Right lobe of liver (tissue), 6 donors: ENCODE data around the gene TWNK. TPM values are rescaled to one million over a fixed set of nuclear protein-coding genes. Genes with fewer than 3 reads are reported as not detected.
"Not testable (repeated sequence)": the region's sequence is repeated elsewhere in the genome, so short reads cannot be mapped to it uniquely, and the experiment has no call there.

Source experiments
- ATAC-seq, 4 donors: fragments of 200-7000 bp; cut with Tn5 transposase; one replicate each; pipeline ENCODE4 v1.9.1; 2020; ENCODE audit warnings: mild to moderate bottlenecking in 4 of 4, moderate library complexity in 4 of 4
- DNase-seq, 3 donors: peaks; one replicate each; pipeline ENCODE4 v3.0.0-alpha.2; 2020
- H3K27ac ChIP-seq, 3 donors: fragments of 200-600 bp; one replicate each; pipeline ENCODE4 v1.8.0; 2022
- H3K27me3 ChIP-seq, 2 donors: fragments of 200-600 bp; one replicate each; pipeline ENCODE4 v1.8.0; 2022
- H3K36me3 ChIP-seq, 4 donors: fragments of 200-600 bp; sonication (generic) in 1 of 4; one replicate each; pipeline versions ENCODE4 v1.5.1 to v1.8.0; 2017 to 2022; ENCODE audit warnings: control low read depth in 1 of 4
- H3K4me1 ChIP-seq, 4 donors: fragments of 200-600 bp; sonication (generic) in 1 of 4; one replicate each; pipeline versions ENCODE4 v1.5.1 to v1.8.0; 2017 to 2022; ENCODE audit warnings: control low read depth in 1 of 4
- H3K4me3 ChIP-seq, 3 donors: fragments of 200-600 bp; one replicate each; pipeline ENCODE4 v1.8.0; 2022
- H3K9me3 ChIP-seq, 4 donors: fragments of 200-600 bp; sonication (generic) in 1 of 4; one replicate each; pipeline versions ENCODE4 v1.5.1 to v1.8.0; 2017 to 2022; ENCODE audit warnings: control low read depth in 1 of 4
- POLR2A ChIP-seq: fragments of 450-650 bp; IDR thresholded peaks from one replicate; pipeline ENCODE4 v1.6.1; 2017; ENCODE audit warnings: antibody characterized with exemption, mild to moderate bottlenecking
- WGBS: methylation state at CpG from one replicate; pipeline ENCODE4 v1.1.6; 2018; ENCODE audit warnings: low coverage, low lambda C conversion rate; ENCODE audit not compliant: insufficient coverage; ENCODE audit errors: missing lambda C conversion rate; 5-methylcytosine and 5-hydroxymethylcytosine counted together
- intact Hi-C, 2 donors: fragments of 100-400 bp; cut with DNase I; formaldehyde crosslinking; loops; one replicate each; pipeline versions ENCODE4 v1.11.2 to v1.14.1; 2022
- total RNA-seq, 6 experiments: library from RNA; depleted of rRNA in 2 of 6; stranded (reverse); fragments of >200 nt in 2 of 6; fragmentation: NEBNext Ultra II Directional in 3 of 6; extraction: Animal tissue kit (Norgen Biotek cat#: 25700) in 3 of 6; gene quantifications; one replicate each; pipeline versions ENCODE4 v1.1.0 to v1.2.4, GENCODE V29; 2016 to 2023
- TF ChIP-seq, protein P1 (sequence below), 4 donors: fragments of 200-600 bp in 3 of 4; fragments of 450-650 bp in 1 of 4; IDR thresholded peaks; one replicate each; pipeline versions ENCODE4 v1.5.1 to v1.8.0; 2016 to 2022; ENCODE audit warnings: antibody characterized with exemption in 4 of 4, mild to moderate bottlenecking in 2 of 4
- donor health status: DM: no; HTN: yes; CAD: no.
- donor health status: DM: no; HTN: no; CAD: no.
- donor health status: DM: no; HTN: no; CAD: no.
- donor health status: DM: no; HTN: yes; CAD: no.
- donor health status: DM: no; HTN: yes; CAD: no.

TWNK gene
- total RNA-seq, 6 experiments from 2014 or later = 2.9 to 8.4 (median 4.6) TPM

GRCh38 chr10:101033276-101033675 is 45.9 kb downstream of the TWNK start:
- H3K27ac ChIP-seq = peak overlapping the region in 2 of 3 donors; percentile 81 to 90
- ATAC-seq (no peak), DNase-seq (no peak)
- 92% methylated on average over 2 of the region's 3 CpGs for WGBS
- TF ChIP-seq, protein P1, sequence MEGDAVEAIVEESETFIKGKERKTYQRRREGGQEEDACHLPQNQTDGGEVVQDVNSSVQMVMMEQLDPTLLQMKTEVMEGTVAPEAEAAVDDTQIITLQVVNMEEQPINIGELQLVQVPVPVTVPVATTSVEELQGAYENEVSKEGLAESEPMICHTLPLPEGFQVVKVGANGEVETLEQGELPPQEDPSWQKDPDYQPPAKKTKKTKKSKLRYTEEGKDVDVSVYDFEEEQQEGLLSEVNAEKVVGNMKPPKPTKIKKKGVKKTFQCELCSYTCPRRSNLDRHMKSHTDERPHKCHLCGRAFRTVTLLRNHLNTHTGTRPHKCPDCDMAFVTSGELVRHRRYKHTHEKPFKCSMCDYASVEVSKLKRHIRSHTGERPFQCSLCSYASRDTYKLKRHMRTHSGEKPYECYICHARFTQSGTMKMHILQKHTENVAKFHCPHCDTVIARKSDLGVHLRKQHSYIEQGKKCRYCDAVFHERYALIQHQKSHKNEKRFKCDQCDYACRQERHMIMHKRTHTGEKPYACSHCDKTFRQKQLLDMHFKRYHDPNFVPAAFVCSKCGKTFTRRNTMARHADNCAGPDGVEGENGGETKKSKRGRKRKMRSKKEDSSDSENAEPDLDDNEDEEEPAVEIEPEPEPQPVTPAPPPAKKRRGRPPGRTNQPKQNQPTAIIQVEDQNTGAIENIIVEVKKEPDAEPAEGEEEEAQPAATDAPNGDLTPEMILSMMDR (IDR thresholded peaks at IDR 0.05) = no peak
- TF ChIP-seq POLR2A = no peak
- H3K27me3 ChIP-seq = no peaks in the 10 kb centered on the region
- H3K4me1 ChIP-seq = peaks cover 0 to 12% (median 0%) of the 10 kb centered on the region in 4 donors
- no peak overlapping the region for H3K4me3 ChIP-seq
- H3K36me3 ChIP-seq = peaks cover 0 to 5% (median 1%) of the 10 kb centered on the region in 4 donors
- H3K9me3 ChIP-seq = no peaks in the 10 kb centered on the region
- intact Hi-C loops = no loop called here

DNA sequence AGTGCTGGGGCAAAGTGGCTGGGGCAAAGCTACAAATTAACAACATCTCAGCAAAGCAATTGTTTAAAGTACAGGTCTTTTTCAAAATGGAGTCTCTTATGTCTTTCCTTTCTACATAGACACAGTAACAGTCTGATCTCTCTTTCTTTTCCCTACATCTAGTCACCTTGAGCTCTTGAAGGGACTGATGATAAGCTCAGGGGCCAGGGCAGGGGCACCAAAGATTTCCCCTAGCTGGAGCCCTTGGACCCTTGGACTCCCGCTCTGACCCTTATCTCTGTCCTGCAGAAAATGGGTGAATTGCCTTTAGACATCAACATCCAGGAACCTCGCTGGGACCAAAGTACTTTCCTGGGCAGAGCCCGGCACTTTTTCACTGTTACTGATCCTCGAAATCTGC is 47.1 kb downstream of the TWNK start:
- ATAC-seq, DNase-seq, intact Hi-C loops, H3K4me3 ChIP-seq, H3K36me3 ChIP-seq, H3K9me3 ChIP-seq, H3K27me3 ChIP-seq, H3K27ac ChIP-seq: not testable (repeated sequence)
- H3K4me1 ChIP-seq = peaks cover 0 to 12% (median 0%) of the 10 kb centered on the region in 4 donors
- WGBS = 87% methylated on average over 3 of the region's 4 CpGs

DNA sequence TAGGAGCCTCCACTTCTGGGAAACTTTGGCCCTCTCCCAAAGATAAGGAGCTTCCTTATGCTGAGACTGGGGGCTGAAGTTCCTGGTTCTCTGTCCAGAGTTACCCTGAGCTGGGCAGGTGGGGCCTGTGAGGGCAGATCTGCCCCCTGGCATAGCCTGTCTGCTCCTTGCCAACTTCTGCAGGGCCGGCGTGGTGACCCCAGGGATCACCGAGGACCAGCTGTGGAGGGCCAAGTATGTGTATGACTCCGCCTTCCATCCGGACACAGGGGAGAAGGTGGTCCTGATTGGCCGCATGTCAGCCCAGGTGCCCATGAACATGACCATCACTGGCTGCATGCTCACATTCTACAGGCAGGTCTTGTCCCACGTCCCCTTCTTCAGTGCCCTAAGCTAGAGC is 48.0 kb downstream of the TWNK start:
- Histone ChIP-seq H3K27me3 (no peaks in the 10 kb centered on the region), H3K4me1 (peaks cover 0 to 12% (median 0%) of the 10 kb centered on the region in 4 donors), H3K9me3 (no peaks in the 10 kb centered on the region), H3K36me3 (peaks cover 0 to 5% (median 1%) of the 10 kb centered on the region in 4 donors), H3K27ac (no peak overlapping the region), H3K4me3 (no peak overlapping the region)
- no CpG with 5 or more reads among the region's 7 CpGs for WGBS
- DNase-seq = no peak
- no peak for ATAC-seq
- TF ChIP-seq POLR2A = no peak
- TF ChIP-seq, protein P1 (IDR thresholded peaks at IDR 0.05) = no peak
- intact Hi-C loops = no loop called here

GRCh38 chr10:101035916-101036702 is 48.8 kb downstream of the TWNK start:
- H3K27ac ChIP-seq = no peak overlapping the region
- H3K27me3 ChIP-seq = no peaks in the 10 kb centered on the region
- DNase-seq (no peak), ATAC-seq (no peak)
- 40% methylated on average over 1 of the region's 10 CpGs for WGBS
- no peak for TF ChIP-seq POLR2A
- TF ChIP-seq, protein P1 (IDR thresholded peaks at IDR 0.05) = no peak
- peaks cover 0 to 8% (median 0%) of the 10 kb centered on the region in 4 donors for H3K4me1 ChIP-seq
- intact Hi-C loops = no loop called here
- H3K9me3 ChIP-seq = no peaks in the 10 kb centered on the region
- H3K36me3 ChIP-seq = peaks cover 0 to 5% (median 1%) of the 10 kb centered on the region in 4 donors
- H3K4me3 ChIP-seq = no peak overlapping the region

DNA sequence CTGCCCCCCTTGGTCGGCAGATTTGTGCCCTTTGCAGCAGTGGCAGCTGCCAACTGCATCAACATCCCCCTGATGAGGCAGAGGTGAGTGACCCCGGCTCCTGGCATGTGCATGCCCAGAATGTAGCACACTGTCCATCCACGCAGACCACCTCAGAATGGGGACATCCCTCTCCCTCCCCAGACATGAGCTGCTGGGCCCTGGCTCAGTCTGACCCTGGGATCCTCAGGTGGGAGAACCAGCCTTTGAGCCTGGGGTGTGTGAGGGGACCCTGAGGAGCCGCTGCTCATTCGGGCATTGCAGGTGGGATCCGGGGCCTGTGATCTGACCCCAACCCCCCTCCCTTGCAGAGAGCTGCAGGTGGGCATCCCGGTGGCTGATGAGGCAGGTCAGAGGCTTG is 49.4 kb downstream of the TWNK start:
- Histone ChIP-seq H3K4me1 (peaks cover 0 to 3% (median under 1%) of the 10 kb centered on the region in 4 donors), H3K27me3 (no peaks in the 10 kb centered on the region), H3K36me3 (peaks cover 0 to 5% (median 1%) of the 10 kb centered on the region in 4 donors), H3K27ac (no peak overlapping the region), H3K9me3 (no peaks in the 10 kb centered on the region), H3K4me3 (no peak overlapping the region)
- TF ChIP-seq, protein P1 (IDR thresholded peaks at IDR 0.05) = no peak
- intact Hi-C loops = no loop called here
- 60% methylated on average over 1 of the region's 7 CpGs for WGBS
- DNase-seq (no peak), ATAC-seq (no peak)
